Astrocyte (in vitro differentiated cells and primary cell): ENCODE data around the gene DENND2A.

Source experiments
- EZH2 ChIP-seq: IDR thresholded peaks from 2 replicates; pipeline ENCODE4 v1.6.1; 2012; ENCODE audit warnings: mild to moderate bottlenecking, low read length, inconsistent platforms; ENCODE audit not compliant: insufficient read depth
- TF ChIP-seq, protein P1 (sequence below): IDR thresholded peaks from 2 replicates; pipeline ENCODE4 v1.5.1; 2011; ENCODE audit warnings: low read depth, mild to moderate bottlenecking, inconsistent platforms, low read length, moderate library complexity; ENCODE audit not compliant: insufficient read depth

DNA sequence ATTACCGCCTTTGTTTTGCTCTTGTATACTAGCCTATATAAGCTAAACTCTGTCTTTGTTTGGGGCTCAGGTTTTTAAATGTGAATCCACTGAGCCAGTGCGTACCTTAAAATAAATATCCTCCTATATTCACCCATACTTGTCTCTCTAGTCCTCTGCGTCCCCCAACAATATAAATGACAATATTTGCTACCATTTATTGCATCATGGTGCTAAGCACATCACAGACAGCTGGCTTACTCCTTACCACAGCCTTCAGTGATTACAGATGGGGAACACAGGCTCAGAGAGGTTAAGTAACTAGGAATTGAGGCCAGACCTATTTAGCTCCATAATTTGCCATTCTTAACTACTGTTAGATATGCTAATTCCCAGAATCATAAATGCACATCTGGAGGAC lies 28.7 kb upstream of the DENND2A start:
- TF ChIP-seq, protein P1, sequence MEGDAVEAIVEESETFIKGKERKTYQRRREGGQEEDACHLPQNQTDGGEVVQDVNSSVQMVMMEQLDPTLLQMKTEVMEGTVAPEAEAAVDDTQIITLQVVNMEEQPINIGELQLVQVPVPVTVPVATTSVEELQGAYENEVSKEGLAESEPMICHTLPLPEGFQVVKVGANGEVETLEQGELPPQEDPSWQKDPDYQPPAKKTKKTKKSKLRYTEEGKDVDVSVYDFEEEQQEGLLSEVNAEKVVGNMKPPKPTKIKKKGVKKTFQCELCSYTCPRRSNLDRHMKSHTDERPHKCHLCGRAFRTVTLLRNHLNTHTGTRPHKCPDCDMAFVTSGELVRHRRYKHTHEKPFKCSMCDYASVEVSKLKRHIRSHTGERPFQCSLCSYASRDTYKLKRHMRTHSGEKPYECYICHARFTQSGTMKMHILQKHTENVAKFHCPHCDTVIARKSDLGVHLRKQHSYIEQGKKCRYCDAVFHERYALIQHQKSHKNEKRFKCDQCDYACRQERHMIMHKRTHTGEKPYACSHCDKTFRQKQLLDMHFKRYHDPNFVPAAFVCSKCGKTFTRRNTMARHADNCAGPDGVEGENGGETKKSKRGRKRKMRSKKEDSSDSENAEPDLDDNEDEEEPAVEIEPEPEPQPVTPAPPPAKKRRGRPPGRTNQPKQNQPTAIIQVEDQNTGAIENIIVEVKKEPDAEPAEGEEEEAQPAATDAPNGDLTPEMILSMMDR: no peak
- no peak for TF ChIP-seq EZH2
